RWPE1 (cell line): ENCODE data around the gene TRPV6.

Experiments
- CTCF ChIA-PET: fragments of 350-600 bp; sonication (Branson Sonifier 250); formaldehyde crosslinking; extraction: SDS; loops from one replicate; lab custom pipeline; 2021; lab: Yijun Ruan, JAX
- POLR2A ChIA-PET: fragments of 400-600 bp; formaldehyde crosslinking; extraction: SDS; loops from one replicate; lab custom pipeline; 2020; ENCODE audit warnings: antibody characterized with exemption; ENCODE audit not compliant: low non-redundant PET; lab: Yijun Ruan, JAX
- DNase-seq: peaks from one replicate; pipeline ENCODE4 v3.0.0; 2012; ENCODE audit warnings: low spot score
- H3K27ac ChIP-seq: fragments of 450-650 bp; 2 replicates; pipeline ENCODE4 v1.5.1; 2017
- TF ChIP-seq, protein P1 (sequence below): fragments of 450-650 bp; conservative IDR thresholded peaks from 2 replicates; pipeline ENCODE4 v1.5.1; 2017; ENCODE audit warnings: low read depth, mild to moderate bottlenecking

TRPV6 gene

DNA sequence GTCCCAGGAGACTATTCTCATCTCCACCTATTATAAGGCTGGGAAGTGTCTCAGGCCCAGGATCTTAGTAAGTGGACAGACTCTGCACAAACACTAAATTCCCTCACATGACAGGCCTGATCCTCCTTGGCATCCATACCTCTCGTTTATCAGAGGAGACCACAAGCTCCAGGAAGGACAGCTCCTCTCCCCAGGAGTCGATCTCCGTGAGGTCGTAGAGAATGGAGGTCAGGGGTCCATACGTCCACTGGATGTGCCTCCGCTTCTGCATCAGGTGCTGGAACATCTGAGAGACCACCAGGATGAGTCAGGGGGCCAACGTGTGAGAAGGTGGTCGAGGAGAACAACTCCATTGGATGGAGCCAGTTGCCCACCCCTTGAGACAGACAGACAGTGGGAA is 42.4 kb upstream of the TRPV6 start:
- DNase-seq: no peak
- CTCF ChIA-PET: interaction anchor here (0.7 kb wide), 1 partner anchor 188 kb away, joined by 3 read pairs; no protein-coding TSS in a partner anchor
- TF ChIP-seq, protein P1, sequence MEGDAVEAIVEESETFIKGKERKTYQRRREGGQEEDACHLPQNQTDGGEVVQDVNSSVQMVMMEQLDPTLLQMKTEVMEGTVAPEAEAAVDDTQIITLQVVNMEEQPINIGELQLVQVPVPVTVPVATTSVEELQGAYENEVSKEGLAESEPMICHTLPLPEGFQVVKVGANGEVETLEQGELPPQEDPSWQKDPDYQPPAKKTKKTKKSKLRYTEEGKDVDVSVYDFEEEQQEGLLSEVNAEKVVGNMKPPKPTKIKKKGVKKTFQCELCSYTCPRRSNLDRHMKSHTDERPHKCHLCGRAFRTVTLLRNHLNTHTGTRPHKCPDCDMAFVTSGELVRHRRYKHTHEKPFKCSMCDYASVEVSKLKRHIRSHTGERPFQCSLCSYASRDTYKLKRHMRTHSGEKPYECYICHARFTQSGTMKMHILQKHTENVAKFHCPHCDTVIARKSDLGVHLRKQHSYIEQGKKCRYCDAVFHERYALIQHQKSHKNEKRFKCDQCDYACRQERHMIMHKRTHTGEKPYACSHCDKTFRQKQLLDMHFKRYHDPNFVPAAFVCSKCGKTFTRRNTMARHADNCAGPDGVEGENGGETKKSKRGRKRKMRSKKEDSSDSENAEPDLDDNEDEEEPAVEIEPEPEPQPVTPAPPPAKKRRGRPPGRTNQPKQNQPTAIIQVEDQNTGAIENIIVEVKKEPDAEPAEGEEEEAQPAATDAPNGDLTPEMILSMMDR: no peak
- no peak overlapping the region for H3K27ac ChIP-seq
- POLR2A ChIA-PET: no interaction called here

DNA sequence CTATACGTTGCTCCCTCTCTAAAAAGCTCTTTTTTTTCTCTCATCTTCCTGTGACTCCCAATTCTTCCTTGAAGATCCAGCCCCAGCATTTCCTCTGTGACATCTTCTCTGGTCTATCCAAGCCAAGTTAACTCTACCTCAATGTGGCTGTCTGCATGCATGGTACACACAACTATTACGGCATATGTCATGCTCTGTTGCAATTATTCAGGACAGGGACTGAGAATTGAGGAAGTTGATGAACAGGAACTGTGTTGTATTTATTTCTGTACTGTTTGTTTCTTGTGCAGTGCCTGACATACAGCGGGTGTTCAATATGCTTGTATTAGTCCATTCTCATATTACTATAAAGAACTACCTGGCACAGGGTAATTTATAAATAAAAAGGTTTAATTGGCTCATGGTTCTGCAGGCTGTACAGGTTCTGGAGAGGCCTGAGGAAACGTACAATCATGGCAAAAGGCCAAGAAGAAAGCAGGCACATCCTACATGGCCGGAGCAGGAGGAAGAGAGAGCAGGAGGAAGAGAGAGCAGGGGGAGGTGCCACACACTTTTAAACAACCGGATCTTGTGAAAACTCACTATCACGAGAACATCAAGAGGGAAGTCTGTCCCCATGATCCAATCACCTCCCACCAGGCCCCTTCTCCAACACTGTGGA is 41.7 kb upstream of the TRPV6 start:
- no peak overlapping the region for H3K27ac ChIP-seq
- ChIA-PET POLR2A (no interaction called here), CTCF (no interaction called here)
- TF ChIP-seq, protein P1: no peak
- DNase-seq: no peak

GRCh38 chr7:142925413-142925812 is 39.9 kb upstream of the TRPV6 start:
- no peak overlapping the region for H3K27ac ChIP-seq
- ChIA-PET POLR2A (no interaction called here), CTCF (no interaction called here)
- TF ChIP-seq, protein P1: no peak
- no peak for DNase-seq

DNA sequence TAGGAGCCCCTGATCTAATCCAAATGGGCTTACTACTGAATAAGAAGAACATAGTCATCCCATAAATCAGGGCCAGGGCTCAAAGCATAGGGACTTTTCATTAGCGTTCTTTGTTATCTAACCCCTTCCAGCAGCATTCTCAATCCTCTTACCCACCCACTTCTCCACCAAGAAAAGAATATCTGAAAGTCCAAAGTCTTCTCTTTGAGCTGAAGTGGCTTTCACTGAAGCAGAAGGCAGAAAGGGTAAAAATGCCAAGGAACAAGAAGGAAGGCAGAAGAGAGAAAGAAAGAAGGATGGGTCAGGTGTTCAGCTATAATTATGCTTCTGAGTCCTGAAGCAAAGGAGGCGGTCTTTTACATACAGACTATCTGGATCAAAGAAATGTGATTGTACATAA is 37.8 kb upstream of the TRPV6 start:
- TF ChIP-seq, protein P1: no peak
- DNase-seq: no peak
- ChIA-PET POLR2A (no interaction called here), CTCF (no interaction called here)
- H3K27ac ChIP-seq: no peak overlapping the region

GRCh38 chr7:142919656-142920055 is 34.1 kb upstream of the TRPV6 start:
- POLR2A ChIA-PET: interaction anchor here (0.5 to 0.6 kb wide), 2 partner anchors 35 to 80 kb away, joined by 3 read pairs; no protein-coding TSS in a partner anchor
- CTCF ChIA-PET: no interaction called here
- DNase-seq: no peak
- H3K27ac ChIP-seq: no peak overlapping the region
- TF ChIP-seq, protein P1: no peak

DNA sequence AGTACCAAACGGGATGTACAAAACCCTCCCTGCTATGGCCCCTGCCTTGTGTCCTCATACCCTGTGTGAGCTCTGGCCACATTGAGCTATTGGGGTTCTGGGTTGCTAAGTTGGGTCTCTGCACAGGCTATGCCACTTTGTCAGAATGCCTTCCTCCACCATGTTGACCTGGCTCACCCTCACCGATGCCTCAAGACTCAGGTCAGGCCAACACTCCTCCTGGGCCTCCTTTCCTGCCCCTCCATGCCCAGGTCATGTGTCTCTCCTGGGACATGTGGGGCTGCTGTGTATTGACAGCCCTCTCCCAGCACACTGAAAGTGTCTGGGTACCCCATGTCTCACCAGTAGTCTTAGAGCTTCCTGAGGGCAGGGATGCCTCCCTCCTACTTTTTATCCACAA is 33.4 kb upstream of the TRPV6 start:
- TF ChIP-seq, protein P1: no peak
- ChIA-PET CTCF (no interaction called here), POLR2A (interaction anchor here (0.5 kb wide), 1 partner anchor 36 kb away, joined by 3 read pairs; no protein-coding TSS in a partner anchor)
- DNase-seq: no peak
- H3K27ac ChIP-seq: no peak overlapping the region
